H1 (cell line): Measurements from ENCODE around the gene CAPN2. TPM values are rescaled to one million over a fixed set of nuclear protein-coding genes. Genes with fewer than 3 reads are reported as not detected.

ENCODE experiments used
- CTCF ChIA-PET: fragments of 300-600 bp; sonication (Branson Sonifier 250); formaldehyde crosslinking; loops from one replicate; lab custom pipeline; 2021; ENCODE audit not compliant: partially characterized antibody; lab: Charles Lee
- POLR2A ChIA-PET: fragments of 300-600 bp; sonication (Branson Sonifier 250); formaldehyde crosslinking; loops from one replicate; lab custom pipeline; 2021; ENCODE audit warnings: inconsistent platforms; ENCODE audit not compliant: partially characterized antibody; lab: Charles Lee
- DNase-seq, 2 experiments: peaks; one replicate each; pipeline versions ENCODE4 v3.0.0 to v3.0.0-alpha.2; 2010 to 2022; ENCODE audit warnings: low spot score in 2 of 2, low read depth in 1 of 2, mixed read lengths in 1 of 2
- FAIRE-seq: peaks from 2 replicates; lab custom pipeline; 2011; peaks lifted over from hg19 to GRCh38; lab: Jason Lieb, UNC
- H2AFZ ChIP-seq: 2 replicates; pipeline ENCODE4 v1.8.1; 2012; ENCODE audit warnings: low read length, inconsistent platforms
- H2AK5ac ChIP-seq: 2 replicates; pipeline ENCODE4 v1.6.1; 2013; ENCODE audit warnings: low read depth, low read length
- H2BK120ac ChIP-seq: replicated peaks from 2 replicates; pipeline ENCODE3; 2013; ENCODE audit warnings: low read depth, low read length, inconsistent platforms
- H2BK12ac ChIP-seq: 2 replicates; pipeline ENCODE4 v1.6.1; 2013; ENCODE audit warnings: low read depth, low read length
- H2BK15ac ChIP-seq: 2 replicates; pipeline ENCODE4 v1.6.1; 2013; ENCODE audit warnings: low read length
- H2BK20ac ChIP-seq: 2 replicates; pipeline ENCODE4 v1.6.1; 2013; ENCODE audit warnings: low read length
- H2BK5ac ChIP-seq: 2 replicates; pipeline ENCODE4 v1.6.1; 2013; ENCODE audit warnings: low read depth, low read length
- H3K14ac ChIP-seq: 2 replicates; pipeline ENCODE4 v1.6.1; 2013; ENCODE audit warnings: inconsistent platforms; ENCODE audit not compliant: insufficient read length
- H3K18ac ChIP-seq: 2 replicates; pipeline ENCODE4 v1.6.1; 2013; ENCODE audit warnings: low read length; ENCODE audit errors: extremely low read depth
- H3K23ac ChIP-seq: 2 replicates; pipeline ENCODE4 v1.6.1; 2013; ENCODE audit warnings: inconsistent platforms; ENCODE audit not compliant: insufficient read length
- H3K23me2 ChIP-seq: 2 replicates; pipeline ENCODE4 v1.6.1; 2013; ENCODE audit warnings: low read depth, low read length
- H3K27ac ChIP-seq: 2 replicates; pipeline ENCODE4 v1.6.1; 2011; ENCODE audit warnings: low read depth, low read length, inconsistent platforms
- H3K27me3 ChIP-seq, 4 experiments: replicated peaks in 1 of 4; 1 replicate in 1 of 4; 2 replicates in 3 of 4; pipeline versions ENCODE4 v1.6.1 to v1.8.1; 2011 to 2013; ENCODE audit warnings: low read length in 3 of 4, mild to moderate bottlenecking in 3 of 4, inconsistent platforms in 2 of 4, mixed read lengths in 2 of 4, moderate library complexity in 1 of 4; ENCODE audit not compliant: control insufficient read depth in 3 of 4, insufficient read depth in 3 of 4; ENCODE audit errors: extremely low read depth in 1 of 4
- H3K36me3 ChIP-seq, 4 experiments: 2 replicates each; pipeline versions ENCODE4 v1.6.1 to v1.8.1; 2011 to 2013; ENCODE audit warnings: mild to moderate bottlenecking in 4 of 4, low read length in 3 of 4, moderate library complexity in 2 of 4, control low read depth in 1 of 4, inconsistent platforms in 1 of 4; ENCODE audit not compliant: insufficient read depth in 4 of 4, control insufficient read depth in 2 of 4
- H3K4ac ChIP-seq: replicated peaks from 2 replicates; pipeline ENCODE3; 2013; ENCODE audit warnings: low read length, low read depth, mixed read lengths, inconsistent platforms; ENCODE audit not compliant: insufficient read length
- H3K4me1 ChIP-seq, 4 experiments: replicated peaks in 1 of 4; 1 replicate in 1 of 4; 2 replicates in 3 of 4; pipeline versions ENCODE4 v1.6.1 to v1.8.1; 2011 to 2013; ENCODE audit warnings: low read length in 3 of 4, inconsistent platforms in 2 of 4, mixed read lengths in 1 of 4; ENCODE audit not compliant: insufficient read depth in 4 of 4, control insufficient read depth in 3 of 4
- H3K4me2 ChIP-seq, 2 experiments: 2 replicates each; pipeline versions ENCODE4 v1.6.1 to v1.8.1; 2011 to 2013; ENCODE audit warnings: low read depth in 2 of 2, low read length in 2 of 2, control low read depth in 1 of 2, inconsistent platforms in 1 of 2, mild to moderate bottlenecking in 1 of 2; ENCODE audit not compliant: insufficient read depth in 1 of 2
- H3K4me3 ChIP-seq, 4 experiments: fragments of 200-600, 300-600 bp in 1 of 4; sonication (generic), shearing (Covaris generic), sonication (Bioruptor Twin) in 1 of 4; 2 replicates each; pipeline versions ENCODE4 v1.5.1 to v1.8.1; 2011 to 2016; ENCODE audit warnings: low read length in 4 of 4, low read depth in 3 of 4, control low read depth in 2 of 4, inconsistent platforms in 2 of 4, mild to moderate bottlenecking in 2 of 4, mixed read lengths in 1 of 4, moderate library complexity in 1 of 4; ENCODE audit not compliant: insufficient read depth in 2 of 4; ENCODE audit errors: extremely low read depth in 1 of 4
- H3K56ac ChIP-seq: replicated peaks from 2 replicates; pipeline ENCODE3; 2013; ENCODE audit warnings: low read depth, mild to moderate bottlenecking, mixed read lengths, low read length, inconsistent platforms; ENCODE audit not compliant: insufficient read length
- H3K79me1 ChIP-seq: 2 replicates; pipeline ENCODE4 v1.6.1; 2013; ENCODE audit warnings: low read depth, low read length, control low read depth
- H3K79me2 ChIP-seq, 2 experiments: 2 replicates each; pipeline versions ENCODE4 v1.6.1 to v1.8.1; 2012 to 2013; ENCODE audit warnings: low read length in 2 of 2, mild to moderate bottlenecking in 2 of 2, inconsistent platforms in 1 of 2; ENCODE audit not compliant: insufficient read depth in 2 of 2, control insufficient read depth in 1 of 2
- H3K9ac ChIP-seq, 4 experiments: replicated peaks in 1 of 4; 1 replicate in 1 of 4; 2 replicates in 3 of 4; pipeline versions ENCODE4 v1.6.1 to v1.8.1; 2011 to 2013; ENCODE audit warnings: low read depth in 3 of 4, low read length in 3 of 4, control low read depth in 2 of 4, mild to moderate bottlenecking in 2 of 4, moderate library complexity in 2 of 4, inconsistent platforms in 1 of 4; ENCODE audit errors: extremely low read depth in 1 of 4
- H3K9me3 ChIP-seq, 2 experiments: 2 replicates each; pipeline versions ENCODE4 v1.6.1 to v1.8.1; 2012 to 2013; ENCODE audit warnings: mild to moderate bottlenecking in 2 of 2, moderate library complexity in 2 of 2, control low read depth in 1 of 2, inconsistent platforms in 1 of 2, low read depth in 1 of 2, low read length in 1 of 2, mixed read lengths in 1 of 2; ENCODE audit not compliant: insufficient read depth in 2 of 2
- H4K20me1 ChIP-seq, 2 experiments: replicated peaks in 1 of 2; 2 replicates each; pipeline versions ENCODE3 to v1.8.1; 2011 to 2013; ENCODE audit warnings: inconsistent platforms in 2 of 2, low read length in 2 of 2, mild to moderate bottlenecking in 1 of 2; ENCODE audit not compliant: insufficient read depth in 2 of 2, control insufficient read depth in 1 of 2
- H4K5ac ChIP-seq: 2 replicates; pipeline ENCODE4 v1.6.1; 2013; ENCODE audit warnings: low read length, low read depth, mixed read lengths, inconsistent platforms; ENCODE audit not compliant: insufficient read length
- H4K8ac ChIP-seq: 2 replicates; pipeline ENCODE4 v1.8.0; 2013; ENCODE audit warnings: mild to moderate bottlenecking, moderate library complexity, low read length, inconsistent platforms; ENCODE audit not compliant: insufficient read depth; ENCODE audit errors: extremely low read depth
- H4K91ac ChIP-seq: replicated peaks from 2 replicates; pipeline ENCODE3; 2013; ENCODE audit warnings: low read length, mixed read lengths, inconsistent platforms; ENCODE audit not compliant: insufficient read length
- CBX5 ChIP-seq: fragments of 300-800, 300-1000 bp; sonication (generic); IDR thresholded peaks from 2 replicates; pipeline ENCODE4 v1.7.1; 2016; ENCODE audit warnings: antibody characterized with exemption, low read length, low read depth
- CHD1 ChIP-seq: IDR thresholded peaks from 2 replicates; pipeline ENCODE4 v1.6.1; 2012; ENCODE audit warnings: low read depth, low read length, improper control_type of control experiment
- CTCF ChIP-seq, 3 experiments: IDR thresholded peaks; 1 replicate in 2 of 3; 2 replicates in 1 of 3; pipeline versions ENCODE4 v1.5.1 to v1.6.1; 2011; ENCODE audit warnings: low read length in 3 of 3, mild to moderate bottlenecking in 3 of 3, inconsistent platforms in 2 of 3, low read depth in 1 of 3, moderate library complexity in 1 of 3; ENCODE audit not compliant: insufficient read depth in 1 of 3; ENCODE audit errors: control extremely low read depth in 1 of 3
- KDM1A ChIP-seq: fragments of 200-600, 300-600 bp; sonication (generic); IDR thresholded peaks from 2 replicates; pipeline ENCODE4 v1.7.1; 2016; ENCODE audit warnings: mild to moderate bottlenecking, low read length, borderline replicate concordance
- KDM5A ChIP-seq: fragments of 200-600 bp; IDR thresholded peaks from 2 replicates; pipeline ENCODE4 v1.7.1; 2012; ENCODE audit warnings: mild to moderate bottlenecking, low read length, inconsistent platforms, mixed read lengths
- POLR2AphosphoS5 ChIP-seq: IDR thresholded peaks from 2 replicates; pipeline ENCODE4 v1.6.1; 2011; ENCODE audit warnings: low read depth, low read length
- RFX5 ChIP-seq: IDR thresholded peaks from 2 replicates; pipeline ENCODE4 v1.6.1; 2011; ENCODE audit warnings: low read depth, low read length, improper control_type of control experiment, borderline replicate concordance
- RXRA ChIP-seq: IDR thresholded peaks from 2 replicates; pipeline ENCODE4 v1.6.1; 2011; ENCODE audit warnings: low read depth, mild to moderate bottlenecking, low read length, moderate library complexity; ENCODE audit not compliant: insufficient read depth
- SP1 ChIP-seq: IDR thresholded peaks from 2 replicates; pipeline ENCODE4 v1.6.1; 2011; ENCODE audit warnings: low read depth, low read length
- TEAD4 ChIP-seq: IDR thresholded peaks from 2 replicates; pipeline ENCODE4 v1.6.1; 2012; ENCODE audit warnings: low read depth, low read length, inconsistent platforms, mixed read lengths
- WGBS, 2 experiments: shearing (Covaris generic) in 1 of 2; methylation state at CpG; one replicate each; pipeline versions ENCODE4 v1.1.6 to v1.1.7; 2013 to 2015; ENCODE audit warnings: low lambda C conversion rate in 2 of 2, mixed read lengths in 2 of 2, inconsistent platforms in 1 of 2, low coverage in 1 of 2, missing lambda C conversion rate in 1 of 2; ENCODE audit not compliant: insufficient replicate concordance in 2 of 2, insufficient coverage in 1 of 2, insufficient read length in 1 of 2; ENCODE audit errors: extremely low coverage in 1 of 2, missing lambda C conversion rate in 1 of 2; 5-methylcytosine and 5-hydroxymethylcytosine counted together
- polyA plus RNA-seq, 7 experiments: library from polyadenylated mRNA; depleted of rRNA in 3 of 7; stranded (reverse) in 5 of 7; unstranded in 2 of 7; fragments of >200 nt in 5 of 7; fragments of 200-250 nt in 2 of 7; gene quantifications; 1 replicate in 5 of 7; 2 replicates in 1 of 7; 4 replicates in 1 of 7; pipeline versions ENCODE4 v1.2.1 to v1.2.3, GENCODE V29; 2011 to 2013; ENCODE audit warnings: missing spikeins in 2 of 7, mixed read lengths in 2 of 7
- total RNA-seq: library from RNA; stranded (reverse); fragmentation: NEBNext Ultra II Directional; extraction: Animal tissue kit (Norgen Biotek cat#: 25700); gene quantifications from 2 replicates; pipeline ENCODE4 v1.2.1, GENCODE V29; 2021
- TF ChIP-seq, protein P1 (sequence below): IDR thresholded peaks from 2 replicates; pipeline ENCODE4 v1.6.1; 2012; ENCODE audit warnings: inconsistent platforms

The CAPN2 gene
- total and polyA plus RNA-seq, 2 of the 8 experiments (the other 6 are each of a cell fraction or from before 2014, with no cell fraction given), result 9.2 to 10.3 TPM

- Histone ChIP-seq H3K9me3 (no peaks in the 10 kb centered on the region), H4K91ac (no peak overlapping the region), H4K20me1 (no peaks in the 10 kb centered on the region), H3K23ac (no peak overlapping the region), H3K27ac (no peak overlapping the region), H2AFZ (no peak overlapping the region), H3K23me2 (no peaks in the 10 kb centered on the region), H2BK120ac (no peak overlapping the region), H3K4me1 (no peaks in the 10 kb centered on the region), H3K9ac (no peak overlapping the region), H3K79me2 (no peaks in the 10 kb centered on the region), H2BK5ac (no peak overlapping the region), H3K79me1 (no peaks in the 10 kb centered on the region), H3K4me3 (no peak overlapping the region), H3K56ac (no peak overlapping the region), H4K5ac (no peak overlapping the region), H2AK5ac (no peak overlapping the region), H2BK15ac (no peak overlapping the region), H2BK20ac (no peak overlapping the region), H3K27me3 (no peaks in the 10 kb centered on the region), H3K4me2 (no peak overlapping the region), H4K8ac (no peak overlapping the region), H2BK12ac (no peak overlapping the region), H3K14ac (no peak overlapping the region), H3K18ac (no peak overlapping the region), H3K36me3 (no peaks in the 10 kb centered on the region; a peak in 1 of 8 replicates), H3K4ac (no peak overlapping the region)
- ChIA-PET POLR2A (interaction anchor here (0.6 kb wide), 1 partner anchor 35 kb away, joined by 3 read pairs; no protein-coding TSS in a partner anchor), CTCF (interaction anchor here (0.6 to 2.0 kb wide), 5 partner anchors 11 to 506 kb away, joined by 3 to 6 read pairs (median 3); no protein-coding TSS in a partner anchor)
- WGBS, 2 experiments, result 79% methylated on average over 5 of the region's 5 CpGs; no CpG with 5 or more reads in 1 of the 2 experiments
- DNase-seq (no peak), FAIRE-seq (no peak)
- TF ChIP-seq CBX5 (no peak), KDM1A (no peak), RXRA (no peak), CHD1 (no peak), KDM5A (no peak), TEAD4 (no peak), SP1 (no peak), POLR2AphosphoS5 (no peak), CTCF (IDR thresholded peaks at IDR 0.05; ENCODE audit: control extremely low read depth in 1 of 3, insufficient read depth in 1 of 3, low read depth in 1 of 3, low read length in 3 of 3) (no peak), RFX5 (no peak)
- TF ChIP-seq, protein P1, sequence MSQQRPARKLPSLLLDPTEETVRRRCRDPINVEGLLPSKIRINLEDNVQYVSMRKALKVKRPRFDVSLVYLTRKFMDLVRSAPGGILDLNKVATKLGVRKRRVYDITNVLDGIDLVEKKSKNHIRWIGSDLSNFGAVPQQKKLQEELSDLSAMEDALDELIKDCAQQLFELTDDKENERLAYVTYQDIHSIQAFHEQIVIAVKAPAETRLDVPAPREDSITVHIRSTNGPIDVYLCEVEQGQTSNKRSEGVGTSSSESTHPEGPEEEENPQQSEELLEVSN, result no peak
These were observed 50.9 kb downstream of the CAPN2 start for GRCh38 chr1:223763251-223763650.
